CD4-positive, alpha-beta memory T cell (primary cell): ENCODE data around the gene ISL2. TPM values are rescaled to one million over a fixed set of nuclear protein-coding genes. Genes with fewer than 3 reads are reported as not detected.

Experiments
- CTCF ChIA-PET: fragments of 350-600 bp; sonication (Branson Sonifier 250); formaldehyde crosslinking; loops from one replicate; lab custom pipeline; 2021; ENCODE audit warnings: inconsistent platforms; ENCODE audit not compliant: partially characterized antibody; lab: Charles Lee
- POLR2A ChIA-PET: fragments of 350-600 bp; sonication (Branson Sonifier 250); formaldehyde crosslinking; loops from one replicate; lab custom pipeline; 2021; ENCODE audit not compliant: partially characterized antibody; lab: Charles Lee
- DNase-seq, 5 donors: peaks; one replicate each; pipeline versions ENCODE4 v3.0.0 to v3.0.0-alpha.2; 2020 to 2022; ENCODE audit warnings: mixed read lengths in 1 of 5
- H3K27ac ChIP-seq: one replicate; pipeline ENCODE4 v1.7.0; 2013; ENCODE audit warnings: low read depth, low read length
- H3K27me3 ChIP-seq: 2 replicates; pipeline ENCODE4 v1.7.0; 2013; ENCODE audit warnings: mild to moderate bottlenecking, low read length, moderate library complexity; ENCODE audit not compliant: insufficient read depth
- H3K36me3 ChIP-seq: 2 replicates; pipeline ENCODE4 v1.7.0; 2013; ENCODE audit warnings: mild to moderate bottlenecking, low read length, moderate library complexity; ENCODE audit not compliant: insufficient read depth
- H3K4me1 ChIP-seq: 2 replicates; pipeline ENCODE4 v1.7.0; 2013; ENCODE audit warnings: mild to moderate bottlenecking, low read length, moderate library complexity; ENCODE audit not compliant: insufficient read depth
- H3K4me3 ChIP-seq, 2 donors: one replicate each; pipeline ENCODE4 v1.7.0; 2013; ENCODE audit warnings: low read length in 2 of 2, mild to moderate bottlenecking in 1 of 2
- H3K9me3 ChIP-seq, 2 donors: one replicate each; pipeline ENCODE4 v1.7.0; 2013; ENCODE audit warnings: low read length in 2 of 2, control low read depth in 1 of 2; ENCODE audit not compliant: control insufficient read depth in 1 of 2
- H3K27ac Mint-ChIP-seq, 7 donors: one replicate each; pipeline ENCODE4 v1.8.0; 2020 to 2021; ENCODE audit warnings: mixed read lengths in 7 of 7, mild to moderate bottlenecking in 6 of 7, inconsistent platforms in 3 of 7, moderate library complexity in 3 of 7
- H3K27me3 Mint-ChIP-seq, 2 donors: one replicate each; pipeline ENCODE4 v1.8.0; 2020 to 2021; ENCODE audit warnings: mixed read lengths in 2 of 2
- H3K36me3 Mint-ChIP-seq, 2 donors: one replicate each; pipeline ENCODE4 v1.8.0; 2020 to 2021; ENCODE audit warnings: mixed read lengths in 2 of 2, inconsistent platforms in 1 of 2, mild to moderate bottlenecking in 1 of 2
- H3K4me1 Mint-ChIP-seq, 4 donors: one replicate each; pipeline ENCODE4 v1.8.0; 2020 to 2021; ENCODE audit warnings: mixed read lengths in 4 of 4, mild to moderate bottlenecking in 1 of 4
- H3K4me3 Mint-ChIP-seq, 8 donors: one replicate each; pipeline ENCODE4 v1.8.0; 2020 to 2021; ENCODE audit warnings: mixed read lengths in 8 of 8, mild to moderate bottlenecking in 7 of 8, moderate library complexity in 6 of 8, inconsistent platforms in 3 of 8
- H3K9me3 Mint-ChIP-seq, 8 donors: one replicate each; pipeline ENCODE4 v1.8.0; 2020 to 2021; ENCODE audit warnings: mixed read lengths in 8 of 8, mild to moderate bottlenecking in 5 of 8, inconsistent platforms in 3 of 8, moderate library complexity in 1 of 8
- intact Hi-C: fragments of 100-400 bp; cut with micrococcal nuclease; formaldehyde crosslinking; loops from one replicate; pipeline ENCODE4 v1.15.1; 2023
- polyA plus RNA-seq, 2 donors: library from polyadenylated mRNA; unstranded; fragments of 300-500 nt; fragmentation: Illumina TruSeq; gene quantifications; one replicate each; pipeline ENCODE4 v1.2.3, GENCODE V29; 2021
- total RNA-seq, 2 experiments: library from RNA; stranded (reverse); gene quantifications; one replicate each; pipeline ENCODE4 v1.2.3, GENCODE V29; 2021

The ISL2 gene
- total and polyA plus RNA-seq, 4 experiments from 2014 or later, result not detected

- intact Hi-C loops, result no loop called here
- H3K27ac Mint-ChIP-seq, result peak overlapping the region in 1 of 7 donors; percentile 43
- POLR2A ChIA-PET, result no interaction called here
- no peaks in the 10 kb centered on the region for H3K36me3 Mint-ChIP-seq
- CTCF ChIA-PET, result no interaction called here
- H3K4me3 Mint-ChIP-seq, result no peak overlapping the region
- no peaks in the 10 kb centered on the region for H3K4me1 Mint-ChIP-seq
- H3K27me3 Mint-ChIP-seq, result peaks cover 26 to 50% of the 10 kb centered on the region in 2 donors
- Histone ChIP-seq H3K9me3 (no peaks in the 10 kb centered on the region), H3K27ac (no peak overlapping the region), H3K4me1 (no peaks in the 10 kb centered on the region), H3K27me3 (no peaks in the 10 kb centered on the region), H3K4me3 (no peak overlapping the region), H3K36me3 (no peaks in the 10 kb centered on the region)
- peaks cover 0 to 2% (median 0%) of the 10 kb centered on the region in 8 donors for H3K9me3 Mint-ChIP-seq
- DNase-seq, result no peak
Observed at GRCh38 chr15:76327191-76328105, 9.1 kb upstream of the ISL2 start.

GRCh38 chr15:76328106-76328696 lies 8.4 kb upstream of the ISL2 start:
- Histone ChIP-seq H3K36me3 (no peaks in the 10 kb centered on the region), H3K9me3 (no peaks in the 10 kb centered on the region), H3K4me3 (no peak overlapping the region), H3K27me3 (no peaks in the 10 kb centered on the region), H3K4me1 (no peaks in the 10 kb centered on the region), H3K27ac (no peak overlapping the region)
- Mint-ChIP-seq H3K9me3 (peaks cover 0 to 1% (median 0%) of the 10 kb centered on the region in 8 donors), H3K4me3 (no peak overlapping the region), H3K36me3 (no peaks in the 10 kb centered on the region), H3K4me1 (no peaks in the 10 kb centered on the region), H3K27ac (no peak overlapping the region), H3K27me3 (peaks cover 24 to 53% of the 10 kb centered on the region in 2 donors)
- ChIA-PET CTCF (no interaction called here), POLR2A (no interaction called here)
- intact Hi-C loops, result no loop called here
- DNase-seq, result no peak

- Histone ChIP-seq H3K4me3 (no peak overlapping the region), H3K27me3 (peaks cover 4% of the 10 kb centered on the region), H3K27ac (no peak overlapping the region), H3K4me1 (no peaks in the 10 kb centered on the region), H3K36me3 (no peaks in the 10 kb centered on the region), H3K9me3 (no peaks in the 10 kb centered on the region)
- no peak overlapping the region for H3K27ac Mint-ChIP-seq
- H3K4me1 Mint-ChIP-seq, result peaks cover 0 to 2% (median 0%) of the 10 kb centered on the region in 4 donors
- intact Hi-C loops, result no loop called here
- ChIA-PET CTCF (no interaction called here), POLR2A (no interaction called here)
- H3K27me3 Mint-ChIP-seq, result peaks cover 25 to 57% of the 10 kb centered on the region in 2 donors
- H3K9me3 Mint-ChIP-seq, result peaks cover 0 to 1% (median 0%) of the 10 kb centered on the region in 8 donors
- H3K36me3 Mint-ChIP-seq, result no peaks in the 10 kb centered on the region
- no peak for DNase-seq
- H3K4me3 Mint-ChIP-seq, result peak overlapping the region in 1 of 8 donors; percentile 4
Observed at GRCh38 chr15:76328958-76329357, 7.6 kb upstream of the ISL2 start.

GRCh38 chr15:76330080-76330680 lies 6.4 kb upstream of the ISL2 start:
- H3K4me3 ChIP-seq, result no peak overlapping the region
- H3K4me1 Mint-ChIP-seq, result peaks cover 2 to 8% (median 3%) of the 10 kb centered on the region in 4 donors
- no peak for DNase-seq
- H3K4me1 ChIP-seq, result peaks cover under 1% of the 10 kb centered on the region
- no peaks in the 10 kb centered on the region for H3K9me3 ChIP-seq
- no peaks in the 10 kb centered on the region for H3K36me3 Mint-ChIP-seq
- H3K4me3 Mint-ChIP-seq, result no peak overlapping the region
- H3K27me3 Mint-ChIP-seq, result peaks cover 35 to 58% of the 10 kb centered on the region in 2 donors
- CTCF ChIA-PET, result no interaction called here
- intact Hi-C loops, result no loop called here
- no peaks in the 10 kb centered on the region for H3K36me3 ChIP-seq
- peaks cover 0 to 4% (median 0%) of the 10 kb centered on the region in 8 donors for H3K9me3 Mint-ChIP-seq
- peaks cover 7% of the 10 kb centered on the region for H3K27me3 ChIP-seq
- no peak overlapping the region for H3K27ac Mint-ChIP-seq
- POLR2A ChIA-PET, result no interaction called here
- H3K27ac ChIP-seq, result no peak overlapping the region

- H3K27me3 ChIP-seq, result peaks cover 30% of the 10 kb centered on the region
- Mint-ChIP-seq H3K27ac (peak overlapping the region in 1 of 7 donors; percentile 48), H3K4me3 (no peak overlapping the region), H3K4me1 (peaks cover 19 to 34% (median 25%) of the 10 kb centered on the region in 4 donors), H3K36me3 (no peaks in the 10 kb centered on the region), H3K27me3 (peaks cover 46 to 67% of the 10 kb centered on the region in 2 donors), H3K9me3 (peaks cover 0 to 13% (median 1%) of the 10 kb centered on the region in 8 donors)
- no peaks in the 10 kb centered on the region for H3K9me3 ChIP-seq
- H3K36me3 ChIP-seq, result no peaks in the 10 kb centered on the region
- H3K27ac ChIP-seq, result no peak overlapping the region
- H3K4me1 ChIP-seq, result peaks cover 27% of the 10 kb centered on the region
- H3K4me3 ChIP-seq, result no peak overlapping the region
- no peak for DNase-seq
- intact Hi-C loops, result no loop called here
- ChIA-PET POLR2A (no interaction called here), CTCF (no interaction called here)
Observed at GRCh38 chr15:76332796-76333195, 3.8 kb upstream of the ISL2 start.

GRCh38 chr15:76333309-76333708 lies 3.3 kb upstream of the ISL2 start:
- no peak for DNase-seq
- H3K27ac Mint-ChIP-seq, result peak overlapping the region in 1 of 7 donors; percentile 48
- H3K36me3 ChIP-seq, result no peaks in the 10 kb centered on the region
- H3K9me3 Mint-ChIP-seq, result peaks cover 0 to 13% (median 1%) of the 10 kb centered on the region in 8 donors
- H3K36me3 Mint-ChIP-seq, result no peaks in the 10 kb centered on the region
- H3K4me3 ChIP-seq, result no peak overlapping the region
- H3K4me1 Mint-ChIP-seq, result peaks cover 19 to 35% (median 26%) of the 10 kb centered on the region in 4 donors
- intact Hi-C loops, result no loop called here
- ChIA-PET CTCF (interaction anchor here (1.6 kb wide), 1 partner anchor 13 kb away, joined by 7 read pairs; no protein-coding TSS in a partner anchor), POLR2A (no interaction called here)
- H3K4me3 Mint-ChIP-seq, result no peak overlapping the region
- H3K27ac ChIP-seq, result no peak overlapping the region
- peaks cover 42 to 63% of the 10 kb centered on the region in 2 donors for H3K27me3 Mint-ChIP-seq
- H3K4me1 ChIP-seq, result peaks cover 32% of the 10 kb centered on the region
- H3K9me3 ChIP-seq, result no peaks in the 10 kb centered on the region
- H3K27me3 ChIP-seq, result peaks cover 31% of the 10 kb centered on the region
